ENCODE measurements around the gene OR6B2.

The OR6B2 gene

DNA sequence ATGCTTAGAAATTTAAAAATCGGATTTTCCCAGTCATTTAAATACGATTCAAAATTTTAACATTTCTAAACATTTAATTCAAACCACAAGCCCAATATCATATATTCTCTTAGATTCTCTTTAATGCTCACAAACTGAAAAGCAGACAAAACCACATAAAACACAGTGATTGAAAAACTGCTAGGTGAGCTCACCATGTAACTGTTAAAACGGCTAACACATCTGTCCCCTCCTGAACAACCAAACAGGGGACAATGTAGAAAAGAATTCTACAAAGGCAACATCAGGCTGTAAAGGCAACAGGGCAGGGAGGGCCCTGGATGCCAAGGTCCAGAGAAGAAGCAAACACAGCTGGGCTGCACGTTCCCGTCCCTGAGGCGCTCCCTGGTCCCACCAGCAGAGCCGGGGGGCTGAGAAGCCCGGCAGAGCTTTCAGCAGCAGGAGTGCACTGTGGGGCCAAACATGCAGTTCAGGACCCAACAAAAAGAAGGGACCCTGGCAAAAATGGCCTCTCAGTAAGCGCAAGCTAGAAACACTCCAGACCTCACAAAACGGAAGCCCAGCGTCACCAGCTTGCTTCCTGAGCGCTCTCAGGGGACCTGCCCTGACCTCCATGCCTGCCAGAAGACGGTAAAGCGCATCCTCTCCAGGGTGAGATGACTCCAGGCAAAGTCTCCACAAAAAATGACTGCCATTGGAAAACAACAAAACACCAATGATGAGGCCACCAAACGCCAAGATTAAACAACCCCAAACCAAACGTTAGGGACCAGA is 45.6 kb downstream of the OR6B2 start:
- no peak for DNase-seq (ENCODE audit: low read depth)
- TF ChIP-seq, protein P1, sequence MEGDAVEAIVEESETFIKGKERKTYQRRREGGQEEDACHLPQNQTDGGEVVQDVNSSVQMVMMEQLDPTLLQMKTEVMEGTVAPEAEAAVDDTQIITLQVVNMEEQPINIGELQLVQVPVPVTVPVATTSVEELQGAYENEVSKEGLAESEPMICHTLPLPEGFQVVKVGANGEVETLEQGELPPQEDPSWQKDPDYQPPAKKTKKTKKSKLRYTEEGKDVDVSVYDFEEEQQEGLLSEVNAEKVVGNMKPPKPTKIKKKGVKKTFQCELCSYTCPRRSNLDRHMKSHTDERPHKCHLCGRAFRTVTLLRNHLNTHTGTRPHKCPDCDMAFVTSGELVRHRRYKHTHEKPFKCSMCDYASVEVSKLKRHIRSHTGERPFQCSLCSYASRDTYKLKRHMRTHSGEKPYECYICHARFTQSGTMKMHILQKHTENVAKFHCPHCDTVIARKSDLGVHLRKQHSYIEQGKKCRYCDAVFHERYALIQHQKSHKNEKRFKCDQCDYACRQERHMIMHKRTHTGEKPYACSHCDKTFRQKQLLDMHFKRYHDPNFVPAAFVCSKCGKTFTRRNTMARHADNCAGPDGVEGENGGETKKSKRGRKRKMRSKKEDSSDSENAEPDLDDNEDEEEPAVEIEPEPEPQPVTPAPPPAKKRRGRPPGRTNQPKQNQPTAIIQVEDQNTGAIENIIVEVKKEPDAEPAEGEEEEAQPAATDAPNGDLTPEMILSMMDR (conservative IDR thresholded peaks at IDR 0.05; ENCODE audit: low read depth, low read length), result no peak
- no peak overlapping the region for H3K4me3 ChIP-seq (ENCODE audit: low read length)

DNA sequence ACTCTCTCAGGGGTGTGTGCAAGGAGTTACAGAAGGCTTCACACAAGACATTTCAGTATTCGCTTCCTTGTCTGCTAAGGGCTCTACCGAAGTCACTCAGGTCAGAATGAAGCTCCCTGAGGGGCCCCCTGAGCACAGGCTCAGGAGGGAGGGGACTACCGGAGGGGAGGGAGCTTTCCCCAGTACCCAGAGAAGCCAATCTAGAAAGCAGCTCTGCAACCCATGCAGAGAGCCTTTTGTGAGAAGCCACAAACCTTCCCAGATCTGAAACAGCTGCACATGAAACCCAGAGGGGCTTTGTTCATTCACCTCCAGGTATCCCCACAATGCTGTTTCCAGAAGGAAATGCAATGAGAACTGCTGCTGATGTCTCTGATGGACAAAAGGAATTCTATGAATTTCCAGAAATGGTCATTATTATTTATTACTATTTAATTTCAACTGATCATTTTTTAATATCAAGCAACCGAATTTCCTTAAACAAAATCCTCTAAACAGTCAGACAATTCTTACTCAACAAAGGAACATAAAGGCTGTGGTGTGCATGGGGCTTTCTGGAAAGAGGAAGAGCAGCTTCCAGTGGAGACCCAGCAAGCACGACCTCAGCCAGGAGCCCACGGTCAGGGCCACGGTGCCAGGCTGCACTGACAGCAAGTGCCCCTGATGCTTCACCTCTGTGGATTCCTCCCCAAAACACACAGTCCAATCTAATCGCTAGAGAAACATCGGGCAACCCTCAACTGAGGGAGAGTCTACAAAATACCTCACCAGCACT is 47.0 kb downstream of the OR6B2 start:
- DNase-seq (ENCODE audit: low read depth), result no peak
- no peak overlapping the region for H3K4me3 ChIP-seq (ENCODE audit: low read length)
- TF ChIP-seq, protein P1 (conservative IDR thresholded peaks at IDR 0.05; ENCODE audit: low read depth, low read length), result no peak
